Measurements from ENCODE around the gene PIAS3. TPM values are rescaled to one million over a fixed set of nuclear protein-coding genes. Genes with fewer than 3 reads are reported as not detected.

The PIAS3 gene
- total and polyA plus RNA-seq, 4 donors, result 1.7 to 6.3 (median 4.0) TPM

- Histone ChIP-seq H3K36me3 (ENCODE audit: control insufficient read depth in 4 of 4, insufficient read depth in 3 of 4, low read depth in 1 of 4, low read length in 3 of 4) (no peaks in the 10 kb centered on the region), H3K27me3 (ENCODE audit: control insufficient read depth in 4 of 4, insufficient read depth in 4 of 4, low read length in 3 of 4) (no peaks in the 10 kb centered on the region), H3K9ac (ENCODE audit: low read depth in 1 of 2, low read length in 2 of 2) (no peak overlapping the region), H3K9me3 (ENCODE audit: control insufficient read depth in 4 of 4, low read length in 3 of 4) (peaks cover 0 to 2% (median under 1%) of the 10 kb centered on the region in 4 donors), H3K27ac (ENCODE audit: low read depth in 1 of 2, low read length in 2 of 2) (no peak overlapping the region), H3K4me3 (ENCODE audit: low read depth in 1 of 3, low read length in 3 of 3) (no peak overlapping the region), H3K4me1 (ENCODE audit: control insufficient read depth in 4 of 4, insufficient read depth in 4 of 4, low read length in 3 of 4) (no peaks in the 10 kb centered on the region)
- TF ChIP-seq HNF4A (conservative IDR thresholded peaks at IDR 0.05), result no peak
- TF ChIP-seq JUND (IDR thresholded peaks at IDR 0.05), result no peak
- no peak for TF ChIP-seq SP1 (IDR thresholded peaks at IDR 0.05)
- TF ChIP-seq HNF4G (IDR thresholded peaks at IDR 0.05), result no peak
- no peak for TF ChIP-seq YY1 (IDR thresholded peaks at IDR 0.05)
- TF ChIP-seq GABPA (IDR thresholded peaks at IDR 0.05 in 1 of 2, conservative IDR thresholded peaks at IDR 0.05 in 1 of 2), result no peak
- no peak for TF ChIP-seq FOXA2 (IDR thresholded peaks at IDR 0.05)
- TF ChIP-seq CTCF (IDR thresholded peaks at IDR 0.05; ENCODE audit: low read depth, low read length, missing input control), result no peak
- TF ChIP-seq RXRA (IDR thresholded peaks at IDR 0.05), result no peak
- DNase-seq (ENCODE audit: low spot score), result no peak
- WGBS, result 97% methylated on average over 2 of the region's 2 CpGs
Measured at GRCh38 chr1:145799806-145800205, 59.1 kb downstream of the PIAS3 start.

Small RNA genes lying within 50 kb of the gene (small RNA-seq; reads per million reads assigned to genes)
- gene MIR6736, result not detected

Other genes with a start within 250 kb of the PIAS3 start
- gene PDZK1, start 151.7 kb downstream of the PIAS3 start, total RNA-seq, result 10 to 100 TPM; 40.5 to 85.4 TPM
- 10 to 100 TPM; 42.0 to 79.2 TPM for gene PDZK1, start 151.7 kb downstream of the PIAS3 start, polyA plus RNA-seq
- gene CD160, start 139.6 kb downstream of the PIAS3 start, total RNA-seq, result 1 to 10 TPM; 1.0 to 1.1 TPM
- 1 to 10 TPM in 1 of 2 donors, under 1 TPM in 1; 0.54 to 1.4 TPM for gene CD160, start 139.6 kb downstream of the PIAS3 start, polyA plus RNA-seq
- gene RNF115, start 35.0 kb downstream of the PIAS3 start, total RNA-seq, result 10 to 100 TPM in 1 of 2 donors, 1 to 10 TPM in 1; 8.5 to 10.0 TPM
- 1 to 10 TPM; 3.2 to 6.7 TPM for gene RNF115, start 35.0 kb downstream of the PIAS3 start, polyA plus RNA-seq
- 10 to 100 TPM; 12.6 to 22.0 TPM for gene POLR3C, start 34.9 kb downstream of the PIAS3 start, total RNA-seq
- 1 to 10 TPM; 6.3 to 8.5 TPM for gene POLR3C, start 34.9 kb downstream of the PIAS3 start, polyA plus RNA-seq
- gene NUDT17, start 13.5 kb downstream of the PIAS3 start, total RNA-seq, result 1 to 10 TPM in 1 of 2 donors, under 1 TPM in 1; 0.59 to 2.1 TPM
- 1 to 10 TPM in 1 of 2 donors, under 1 TPM in 1; 0.78 to 1.3 TPM for gene NUDT17, start 13.5 kb downstream of the PIAS3 start, polyA plus RNA-seq
- gene ANKRD35, start 26.8 kb upstream of the PIAS3 start, total RNA-seq, result 1 to 10 TPM in 1 of 2 donors, under 1 TPM in 1; 0.05 to 1.2 TPM
- 1 to 10 TPM; 1.6 to 1.9 TPM for gene ANKRD35, start 26.8 kb upstream of the PIAS3 start, polyA plus RNA-seq
- gene ITGA10, start 51.0 kb upstream of the PIAS3 start, total RNA-seq, result 1 to 10 TPM in 1 of 2 donors, under 1 TPM in 1; 0.23 to 2.2 TPM
- gene ITGA10, start 51.0 kb upstream of the PIAS3 start, polyA plus RNA-seq, result under 1 TPM; 0.20 to 0.61 TPM
- gene PEX11B, start 59.6 kb upstream of the PIAS3 start, total RNA-seq, result 10 to 100 TPM; 13.4 to 18.2 TPM
- 10 to 100 TPM; 14.0 to 21.0 TPM for gene PEX11B, start 59.6 kb upstream of the PIAS3 start, polyA plus RNA-seq
- 10 to 100 TPM; 48.8 to 62.5 TPM for gene RBM8A, start 68.4 kb upstream of the PIAS3 start, total RNA-seq
- 10 to 100 TPM; 52.6 to 66.2 TPM for gene RBM8A, start 68.4 kb upstream of the PIAS3 start, polyA plus RNA-seq
- gene LIX1L, start 98.9 kb upstream of the PIAS3 start, total RNA-seq, result 1 to 10 TPM; 6.5 to 8.6 TPM
- gene LIX1L, start 98.9 kb upstream of the PIAS3 start, polyA plus RNA-seq, result 1 to 10 TPM; 4.6 to 6.0 TPM
- under 1 TPM in 1 of 2 donors, not detected in 1; 0.17 TPM for gene ANKRD34A, start 105.5 kb upstream of the PIAS3 start, total RNA-seq
- gene ANKRD34A, start 105.5 kb upstream of the PIAS3 start, polyA plus RNA-seq, result under 1 TPM; 0.06 to 0.13 TPM
- gene POLR3GL, start 105.6 kb upstream of the PIAS3 start, total RNA-seq, result 10 to 100 TPM; 11.9 to 12.7 TPM
- 10 to 100 TPM; 19.8 to 23.4 TPM for gene POLR3GL, start 105.6 kb upstream of the PIAS3 start, polyA plus RNA-seq
- 100 to 1,000 TPM in 1 of 2 donors, 10 to 100 TPM in 1; 84.7 to 223 TPM for gene TXNIP, start 137.5 kb upstream of the PIAS3 start, total RNA-seq
- gene TXNIP, start 137.5 kb upstream of the PIAS3 start, polyA plus RNA-seq, result 10 to 100 TPM; 53.8 to 99.2 TPM
- 10 to 100 TPM; 68.0 to 80.5 TPM for gene HJV, start 162.7 kb upstream of the PIAS3 start, total RNA-seq
- 100 to 1,000 TPM; 115 to 138 TPM for gene HJV, start 162.7 kb upstream of the PIAS3 start, polyA plus RNA-seq